HG03457 (cell line): ENCODE results near the gene TMEM242.
"Not testable (repeated sequence)": the region's sequence is repeated elsewhere in the genome, so short reads cannot be mapped to it uniquely, and the experiment has no call there.

ENCODE experiments used
- ATAC-seq: cut with Tn5 transposase; IDR thresholded peaks from one replicate; pipeline ENCODE4 v1.9.1; 2021; ENCODE audit warnings: moderate number of reproducible peaks; ENCODE audit not compliant: unreplicated experiment

TMEM242 gene

DNA sequence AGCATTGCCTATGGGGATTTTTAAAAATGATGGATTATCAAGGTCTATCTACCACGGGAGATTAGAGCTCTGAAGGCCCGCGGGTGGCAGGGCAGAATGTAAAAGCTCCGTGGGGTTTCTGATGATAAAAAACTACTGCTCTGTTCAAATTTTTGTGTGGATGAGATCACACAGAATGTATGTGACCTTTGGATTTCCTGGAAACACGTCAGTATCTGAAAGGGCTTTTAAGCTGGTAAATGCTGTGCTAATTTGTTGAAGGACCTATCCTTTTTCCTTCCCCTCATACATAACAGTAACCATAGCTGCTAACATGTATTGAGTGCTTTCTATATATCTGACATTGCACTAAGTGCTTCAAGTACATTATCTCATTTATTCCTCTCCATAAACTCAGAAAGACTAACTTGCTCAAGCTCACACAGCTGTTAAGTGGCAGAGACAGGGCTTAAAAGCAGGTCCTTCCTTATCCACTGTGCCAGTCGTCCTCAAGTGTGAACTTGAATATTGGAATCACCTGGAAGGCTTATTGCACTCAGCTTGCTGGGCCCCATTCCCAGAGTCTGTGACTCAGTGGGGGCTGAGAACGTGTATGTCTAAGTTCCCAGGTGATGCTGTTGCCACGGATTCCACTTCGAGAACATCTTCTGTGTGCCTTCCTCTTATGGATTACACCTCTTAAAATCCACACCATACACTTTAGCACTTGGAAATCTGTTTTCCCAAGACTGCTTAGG lies 1.9 kb upstream of the TMEM242 start:
- ATAC-seq, result no peak

DNA sequence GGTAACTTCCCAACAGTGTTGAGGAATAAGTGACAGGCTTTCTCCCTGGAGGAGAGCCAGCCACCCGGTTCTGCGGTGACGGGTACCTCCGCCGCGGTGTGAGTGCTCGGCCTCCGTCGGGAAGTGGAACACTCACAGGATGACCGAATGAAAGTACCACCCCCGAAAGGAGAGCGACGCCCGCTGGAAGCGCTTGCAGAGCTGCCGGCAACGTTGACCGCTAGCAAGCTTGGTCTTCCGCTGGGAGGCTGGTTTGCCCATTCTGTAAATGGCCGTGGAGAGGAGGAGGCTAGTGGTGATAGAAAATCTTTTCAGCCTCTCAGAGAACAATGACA lies 614 bp upstream of the TMEM242 start:
- ATAC-seq, result peak; percentile 25

DNA sequence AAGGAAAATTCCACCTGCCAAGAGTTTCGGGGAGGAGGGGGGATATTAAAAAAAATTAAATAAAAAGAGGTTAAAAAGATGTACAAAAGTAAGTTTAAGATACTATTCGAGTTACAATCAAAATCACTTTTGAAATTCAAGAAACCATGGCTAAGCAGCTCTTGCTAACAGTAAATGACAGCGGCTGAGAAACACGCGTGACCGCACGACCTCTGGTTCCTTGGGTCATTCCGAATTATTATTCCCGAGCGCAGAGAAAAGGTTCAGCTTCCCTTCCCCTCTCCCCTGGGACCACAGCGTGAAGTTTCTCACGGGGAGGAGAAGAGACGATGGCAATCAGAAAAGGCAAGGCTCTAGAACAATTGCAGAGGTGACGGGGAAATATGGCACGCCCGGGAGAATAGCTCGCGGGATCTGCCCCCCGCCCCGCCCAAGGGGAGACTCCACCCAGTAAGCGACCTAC lies 496 bp downstream of the TMEM242 start:
- ATAC-seq, result no peak

DNA sequence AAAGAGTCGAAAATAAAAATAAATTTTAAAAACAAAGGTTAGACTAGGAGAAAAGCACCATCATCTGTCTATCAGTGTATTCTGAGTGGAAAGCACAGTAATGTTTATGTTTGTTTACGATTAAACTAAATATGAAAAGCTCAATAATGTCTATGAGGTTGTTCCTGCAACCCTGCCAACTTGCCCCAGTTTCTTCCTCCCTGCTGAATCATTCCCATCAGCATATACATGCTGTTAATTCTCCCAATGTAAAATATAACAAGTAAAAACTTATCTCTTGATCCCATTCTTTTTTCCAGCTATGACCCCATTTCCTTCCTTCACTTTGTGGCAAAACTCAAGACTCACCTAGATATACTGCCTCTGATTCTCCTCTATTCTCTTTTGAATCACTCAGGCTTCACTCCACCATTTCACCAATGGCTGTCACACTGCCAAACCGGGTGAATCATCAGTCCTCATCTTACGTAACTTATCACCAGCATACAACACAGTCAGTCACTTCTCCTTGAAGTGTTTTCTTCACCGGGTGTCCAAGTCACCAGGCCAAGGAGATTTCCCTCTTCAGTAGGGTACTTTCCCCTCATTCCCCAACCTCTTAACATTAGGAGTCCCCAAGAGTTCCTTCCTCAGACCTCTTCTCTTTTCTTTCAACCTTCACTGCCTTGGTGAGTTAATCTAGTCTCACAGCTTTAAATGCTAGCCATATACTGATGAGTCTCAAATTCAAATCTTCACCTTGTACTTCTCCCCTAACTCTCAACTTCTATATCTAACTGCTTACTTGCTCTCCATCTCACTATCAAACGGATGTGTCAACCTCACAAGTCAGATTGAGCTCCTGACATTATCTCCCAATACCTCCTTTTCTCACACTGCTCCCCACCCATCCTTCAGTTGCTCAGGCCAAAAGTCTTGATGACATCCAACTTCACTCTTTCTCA lies 6.2 kb downstream of the TMEM242 start:
- ATAC-seq, result no peak

DNA sequence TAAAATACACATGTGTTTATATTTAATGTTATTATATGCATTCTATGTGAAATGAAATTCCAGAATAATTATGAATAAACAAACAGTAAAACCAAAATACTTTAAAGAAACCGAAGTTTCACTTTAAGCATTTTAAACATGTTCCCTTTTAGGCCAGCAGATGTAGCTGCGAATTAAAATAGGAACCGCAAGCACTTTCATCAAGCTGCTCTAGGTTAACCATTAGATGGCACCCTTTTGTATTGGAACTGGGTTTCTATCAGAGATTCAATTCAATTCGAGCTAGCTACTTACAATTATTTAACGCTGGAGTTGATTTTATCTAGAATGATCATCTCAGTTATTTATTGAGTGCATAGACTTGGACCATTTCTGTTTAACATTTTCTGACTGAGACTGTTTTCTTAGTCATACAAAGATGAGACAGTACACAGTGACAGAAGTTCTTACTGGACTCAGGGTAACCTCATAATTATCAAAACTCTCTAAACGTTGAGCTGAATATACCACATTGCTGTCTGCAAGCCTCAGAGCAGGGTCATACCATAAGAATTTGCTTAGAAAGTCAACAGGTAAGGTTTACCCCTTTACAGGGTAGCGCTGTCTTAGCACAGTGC lies 8.5 kb downstream of the TMEM242 start:
- ATAC-seq, result no peak

DNA sequence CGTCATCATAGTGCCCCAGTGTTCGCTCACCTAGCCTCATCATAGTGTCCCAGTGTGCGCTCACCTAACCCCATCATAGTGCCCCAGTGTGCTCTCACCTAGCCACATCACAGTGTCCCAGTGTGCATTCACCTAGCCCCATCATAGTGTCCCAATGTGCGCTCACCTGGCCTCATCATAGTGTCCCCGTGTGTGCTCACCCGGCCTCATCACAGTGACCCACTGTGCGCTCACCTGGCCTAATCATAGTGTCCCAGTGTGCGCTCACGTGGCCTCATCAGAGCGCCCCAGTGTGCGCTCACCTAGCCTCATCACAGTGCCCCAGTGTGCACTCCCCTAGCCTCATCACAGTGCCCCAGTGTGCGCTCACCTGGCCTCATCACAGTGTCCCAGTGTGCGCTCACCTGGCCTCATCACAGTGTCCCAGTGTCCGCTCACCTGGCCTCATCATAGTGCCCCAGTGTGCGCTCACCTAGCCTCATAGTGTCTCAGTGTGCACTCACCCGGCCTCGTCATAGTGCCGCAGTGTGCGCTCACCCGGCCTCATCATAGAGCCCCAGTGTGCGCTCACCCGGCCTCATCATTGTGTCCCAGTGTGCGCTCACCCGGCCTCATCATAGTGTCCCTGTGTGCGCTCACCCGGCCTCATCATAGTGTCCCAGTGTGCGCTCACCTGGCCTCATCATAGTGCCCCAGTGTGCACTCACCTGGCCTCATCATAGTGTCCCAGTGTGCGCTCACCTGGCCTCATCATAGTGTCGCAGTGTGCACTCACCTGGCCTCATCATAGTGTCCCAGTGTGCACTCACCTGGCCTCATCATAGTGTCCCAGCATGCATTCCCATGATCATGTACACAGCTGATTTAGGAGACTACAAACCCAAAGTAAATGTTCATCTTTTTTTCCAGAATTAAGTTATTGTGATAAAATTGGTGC lies 9.5 kb downstream of the TMEM242 start:
- ATAC-seq, result no peak

DNA sequence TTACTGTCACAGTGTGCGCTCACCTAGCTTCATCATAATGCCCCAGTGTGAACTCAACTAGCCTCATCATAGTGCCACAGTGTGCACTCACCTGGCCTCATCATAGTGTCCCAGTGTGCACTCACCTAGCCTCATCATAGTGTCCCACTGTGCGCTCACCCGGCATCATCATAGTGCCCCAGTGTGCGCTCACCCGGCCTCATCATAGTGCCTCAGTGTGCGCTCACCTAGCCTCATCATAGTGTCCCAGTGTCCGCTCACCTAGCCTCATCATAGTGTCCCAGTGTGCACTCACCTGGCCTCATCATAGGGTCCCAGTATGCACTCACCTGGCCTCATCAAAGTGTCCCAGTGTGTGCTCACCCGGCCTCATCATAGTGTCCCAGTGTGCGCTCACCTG lies 10.6 kb downstream of the TMEM242 start:
- ATAC-seq, result no peak

DNA sequence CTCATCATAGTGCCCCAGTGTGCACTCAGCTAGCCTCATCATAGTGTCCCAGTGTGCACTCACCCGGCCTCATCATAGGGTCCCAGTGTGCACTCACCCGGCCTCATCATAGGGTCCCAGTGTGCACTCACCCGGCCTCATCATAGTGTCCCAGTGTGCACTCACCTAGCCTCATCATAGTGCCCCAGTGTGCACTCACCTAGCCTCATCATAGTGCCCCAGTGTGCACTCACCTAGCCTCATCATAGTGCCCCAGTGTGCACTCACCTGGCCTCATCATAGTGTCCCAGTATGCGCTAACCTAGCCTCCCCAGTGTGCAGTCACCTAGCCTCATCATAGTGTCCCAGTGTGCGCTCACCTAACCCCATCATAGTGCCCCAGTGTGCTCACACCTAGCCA lies 12.6 kb downstream of the TMEM242 start:
- ATAC-seq, result not testable (repeated sequence)

DNA sequence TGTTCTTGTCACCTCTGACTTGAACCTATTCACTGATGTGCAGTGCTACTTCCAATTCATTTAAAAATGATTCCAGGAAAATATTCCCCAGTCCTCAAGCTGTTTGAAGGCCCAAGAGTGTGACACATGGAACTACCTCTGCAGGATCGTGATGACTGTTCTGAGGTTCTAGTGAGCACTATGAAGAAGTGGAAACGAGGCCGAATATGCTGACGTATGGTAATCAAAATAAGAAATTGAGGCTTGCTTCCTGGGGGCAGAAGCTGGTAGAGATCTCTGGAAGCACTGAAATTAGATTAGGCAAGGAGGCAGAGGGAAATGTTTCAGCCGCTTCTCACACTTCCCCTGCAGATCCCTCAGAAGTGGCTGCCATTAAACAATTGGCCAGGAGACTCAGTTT lies 15.7 kb downstream of the TMEM242 start:
- no peak for ATAC-seq

DNA sequence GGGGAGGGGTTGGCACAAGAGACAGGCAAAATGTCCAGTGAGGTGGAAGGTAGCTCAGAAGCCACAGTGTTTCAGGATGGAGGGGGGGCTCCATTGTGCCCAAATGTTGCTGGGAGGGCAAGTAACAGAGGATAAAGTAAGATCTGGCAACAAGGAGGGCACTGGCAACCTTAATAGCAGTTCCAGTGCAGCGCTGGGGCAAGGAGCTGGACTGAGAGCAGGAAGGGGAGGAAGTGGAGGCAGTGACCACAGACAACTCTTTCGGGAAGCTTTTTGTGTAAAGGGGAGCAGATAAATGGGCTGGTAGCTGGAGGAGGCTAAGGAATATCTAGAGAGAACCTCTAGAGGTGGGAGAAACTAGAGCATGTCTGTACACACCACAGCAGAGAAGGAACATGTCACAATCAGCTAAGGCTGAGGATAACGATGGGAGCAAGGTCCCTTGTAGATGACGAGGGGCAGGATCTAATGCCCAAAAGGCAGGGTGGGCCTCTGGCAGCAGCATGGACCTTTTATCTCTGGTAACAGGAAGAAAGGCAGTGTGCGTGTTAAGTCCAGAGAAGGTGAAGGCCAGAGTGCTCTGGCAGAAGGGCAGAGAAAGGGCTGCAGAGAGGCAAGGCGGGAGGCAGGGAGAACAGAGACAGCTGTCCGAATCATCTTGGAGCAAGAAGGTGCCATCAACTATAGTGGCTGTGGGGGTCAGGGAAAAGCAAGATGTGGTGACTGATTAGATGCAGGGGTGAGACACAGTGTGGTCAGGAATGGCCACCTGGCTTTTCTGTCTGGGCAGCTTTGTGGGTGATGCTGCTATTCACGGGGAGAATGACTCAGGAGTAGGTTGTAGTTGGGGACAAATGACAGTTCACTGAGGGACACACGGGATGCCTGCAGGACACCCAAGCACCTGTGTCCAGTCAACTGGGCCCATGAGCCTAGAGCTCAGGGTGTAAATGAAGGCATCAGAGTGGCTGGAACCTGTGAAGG lies 17.4 kb downstream of the TMEM242 start:
- ATAC-seq, result no peak

DNA sequence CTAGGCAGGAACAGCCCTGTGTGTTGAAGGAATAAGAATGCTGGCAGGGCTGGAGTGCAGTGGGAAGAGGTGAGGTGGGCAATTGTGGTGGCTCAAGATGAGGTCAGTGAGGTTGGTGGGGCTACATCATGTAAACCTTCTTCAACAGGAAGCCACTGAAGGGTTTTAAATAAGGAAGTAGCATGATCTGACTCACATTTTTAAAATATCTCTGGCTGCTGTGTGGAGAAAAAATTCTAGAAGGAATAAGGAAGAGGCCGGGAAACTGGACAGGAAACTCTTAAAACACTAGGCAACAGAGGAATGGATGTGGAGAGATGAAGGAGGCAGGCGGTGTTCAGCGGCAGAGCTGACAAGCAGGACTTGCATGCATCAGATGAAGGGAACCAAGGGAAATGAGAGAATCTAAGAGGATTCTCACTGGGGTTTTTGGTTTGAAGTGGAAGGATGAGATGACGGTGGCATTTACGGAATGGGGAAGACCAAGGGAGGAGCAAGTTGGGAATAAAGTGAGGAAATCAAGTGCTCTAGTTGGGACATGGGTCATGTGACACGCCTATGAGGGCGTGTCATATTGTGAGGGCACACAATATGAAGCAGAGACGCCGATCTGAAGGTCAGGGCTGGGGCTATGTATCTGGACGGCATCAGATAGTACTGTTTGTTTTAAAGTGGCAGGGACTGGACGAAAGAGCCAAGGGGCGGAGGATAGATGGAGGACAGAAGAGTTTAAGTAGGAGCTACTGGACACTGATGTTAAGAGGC lies 18.2 kb downstream of the TMEM242 start:
- no peak for ATAC-seq

DNA sequence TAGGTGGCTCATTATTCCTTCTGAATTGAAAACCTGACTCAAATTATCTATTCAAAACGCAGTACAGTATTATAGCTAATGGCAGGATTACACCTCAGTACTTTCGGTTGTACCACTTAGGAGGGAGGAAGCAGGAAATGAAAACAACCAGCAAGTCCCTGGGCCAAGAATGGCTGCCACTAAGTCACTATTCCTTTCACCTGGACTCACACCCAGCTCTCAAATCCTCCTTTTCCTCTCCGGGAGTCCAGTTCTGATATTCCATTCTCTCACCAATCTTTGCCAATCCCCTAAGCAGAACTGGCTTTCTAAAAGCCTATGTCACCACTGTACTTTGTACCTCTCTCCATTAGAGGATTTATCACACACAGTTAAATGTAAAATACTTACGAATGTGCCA lies 20.6 kb downstream of the TMEM242 start:
- ATAC-seq, result no peak

DNA sequence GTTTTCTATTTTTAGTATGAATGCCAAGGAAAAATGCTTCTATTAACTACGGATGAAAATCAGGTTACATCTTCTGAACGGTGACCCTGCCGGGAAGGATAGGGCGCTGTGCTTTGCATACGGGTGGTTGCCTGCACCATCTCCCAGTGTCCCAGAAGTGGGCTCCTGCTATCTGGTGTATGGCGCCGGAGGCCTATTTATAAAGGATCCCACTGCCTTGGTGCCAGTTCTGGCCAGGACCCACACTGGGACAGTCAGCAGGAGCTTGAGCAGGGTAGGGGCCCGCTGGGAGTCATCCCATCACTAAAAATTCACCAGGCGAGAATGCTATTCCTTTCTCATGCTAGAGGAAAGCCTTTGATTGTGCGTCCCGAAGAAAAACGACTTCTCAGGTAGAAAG lies 22.9 kb downstream of the TMEM242 start:
- ATAC-seq, result no peak

DNA sequence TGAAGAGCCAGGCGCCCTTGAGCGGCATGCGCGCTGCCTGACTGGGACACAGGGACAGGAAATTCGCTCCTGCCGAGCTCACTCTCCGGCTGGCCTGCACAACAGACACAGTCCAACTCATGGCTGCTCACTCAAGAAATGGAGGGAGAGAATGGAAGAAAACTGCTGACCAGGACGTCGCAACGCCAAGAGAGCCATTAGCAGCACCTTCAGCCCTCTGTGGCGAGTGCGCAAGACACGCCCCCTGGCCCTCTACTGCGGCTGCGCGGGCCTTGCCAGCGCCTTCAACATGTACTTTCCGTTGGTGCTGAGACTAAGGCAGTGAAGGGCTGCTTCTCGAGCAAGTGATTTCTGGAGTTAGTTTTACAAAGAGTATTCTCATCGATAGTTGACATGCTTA lies 23.3 kb downstream of the TMEM242 start:
- no peak for ATAC-seq

DNA sequence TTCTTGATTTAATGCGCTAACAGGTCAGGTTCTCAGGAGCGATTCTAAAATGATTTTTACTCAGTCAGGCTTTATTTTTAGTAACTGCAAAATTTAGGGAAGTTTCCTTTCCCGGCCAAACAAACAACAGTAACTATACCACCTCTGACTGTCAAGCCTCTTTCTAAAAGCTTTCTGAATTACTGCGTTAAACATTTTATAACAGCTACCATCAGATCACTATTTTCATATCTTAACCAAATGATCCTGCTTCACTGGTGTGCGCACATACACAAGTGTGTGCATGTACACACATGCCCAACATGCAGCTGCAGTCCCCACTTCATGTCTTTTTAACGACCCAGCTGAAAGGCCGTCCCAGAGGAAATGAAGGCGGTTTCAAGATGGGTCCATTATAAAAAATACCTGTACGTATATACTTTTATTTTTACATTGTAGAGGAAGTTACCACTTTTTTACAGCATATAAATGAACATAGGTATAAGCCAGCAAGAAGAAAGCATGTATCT lies 25.0 kb downstream of the TMEM242 start:
- no peak for ATAC-seq

DNA sequence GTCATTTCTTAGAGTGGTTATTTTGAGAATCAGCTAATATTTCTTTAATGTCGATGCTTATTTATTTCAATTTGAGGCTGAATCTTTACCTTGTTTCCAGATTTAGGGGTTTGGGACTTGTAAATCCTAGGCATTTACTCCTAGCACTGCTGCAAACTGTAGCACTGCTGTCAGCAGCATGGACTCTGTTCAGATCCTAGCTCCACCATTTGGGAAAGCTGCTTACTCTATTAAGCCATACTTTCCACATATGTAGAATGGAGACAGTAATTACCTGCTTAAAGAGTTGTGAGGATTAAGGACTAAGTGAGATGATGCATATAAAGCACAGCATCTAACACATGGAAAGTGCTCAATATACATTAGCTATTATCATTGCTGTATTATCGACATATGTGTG lies 28.7 kb downstream of the TMEM242 start:
- no peak for ATAC-seq

DNA sequence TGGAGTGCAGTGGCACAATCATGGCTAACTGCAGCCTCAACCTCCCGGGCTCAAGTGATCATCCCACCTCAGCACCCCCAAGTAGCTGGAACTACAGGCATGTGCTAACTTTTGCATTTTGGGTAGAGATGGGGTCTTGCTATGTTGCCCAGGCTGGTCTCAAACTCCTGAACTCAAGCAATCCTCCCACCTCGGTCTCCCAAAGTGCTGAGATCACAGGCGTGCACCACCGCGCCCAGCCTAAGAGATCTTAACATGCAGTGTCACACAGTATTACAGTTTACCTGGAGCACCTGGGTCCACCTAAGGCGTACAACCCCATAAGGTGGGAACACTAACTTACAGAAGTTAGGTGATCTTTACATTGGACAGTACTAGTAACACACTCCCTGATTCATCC lies 29.5 kb downstream of the TMEM242 start:
- no peak for ATAC-seq

DNA sequence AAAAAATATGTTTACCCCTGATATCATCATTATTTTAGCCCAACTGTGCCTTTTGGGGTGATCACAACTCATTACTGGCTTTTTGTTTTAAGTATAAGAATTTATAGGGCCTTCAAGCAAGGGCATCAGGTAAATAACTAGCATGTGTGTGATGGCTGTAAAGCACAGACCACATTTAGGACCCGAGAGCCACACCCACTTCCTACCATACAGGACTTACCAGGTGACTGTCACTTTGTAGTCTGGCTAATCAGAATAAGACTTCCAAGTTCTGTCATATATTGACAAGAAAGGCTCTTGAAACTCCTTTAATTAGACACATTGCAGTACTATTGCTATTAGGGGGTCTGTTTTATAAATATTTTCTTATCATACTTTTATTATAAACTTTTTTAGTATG lies 31.1 kb downstream of the TMEM242 start:
- no peak for ATAC-seq

DNA sequence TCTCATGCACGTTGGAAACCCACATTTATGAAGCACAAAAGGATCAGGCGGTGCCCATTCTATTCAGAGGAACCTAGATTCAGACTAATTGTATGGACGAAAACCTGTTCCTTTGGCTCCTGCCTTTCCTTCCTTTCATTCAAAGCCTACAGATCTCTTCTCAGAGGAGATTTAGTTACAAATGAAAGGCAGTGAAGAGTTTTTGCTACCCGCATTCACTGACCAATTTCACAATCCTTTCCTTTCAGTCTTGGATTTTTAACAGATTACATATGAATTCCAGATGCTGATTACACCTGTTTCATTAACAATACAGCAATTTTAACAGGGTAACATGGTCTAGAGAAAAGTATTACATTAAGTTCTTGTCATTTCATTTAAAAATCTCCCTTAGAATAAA lies 32.0 kb downstream of the TMEM242 start:
- no peak for ATAC-seq
